Measurements from ENCODE around the gene PCP4L1. TPM values are rescaled to one million over a fixed set of nuclear protein-coding genes. Genes with fewer than 3 reads are reported as not detected.

The PCP4L1 gene
- total RNA-seq: not detected in 2 replicates

GRCh38 chr1:161258439-161259344 lies at the start of gene PCP4L1:
TSS of gene PCP4L1 (plus strand) at chr1:161258745. CDS start at chr1:161258975, 230 bp downstream.

GRCh38 chr1:161215076-161215475 lies 43.5 kb upstream of the PCP4L1 start, which contains the start of gene FCER1G:
TSS of gene FCER1G (plus strand) at chr1:161215295. CDS start at chr1:161215322, 27 bp downstream.

DNA sequence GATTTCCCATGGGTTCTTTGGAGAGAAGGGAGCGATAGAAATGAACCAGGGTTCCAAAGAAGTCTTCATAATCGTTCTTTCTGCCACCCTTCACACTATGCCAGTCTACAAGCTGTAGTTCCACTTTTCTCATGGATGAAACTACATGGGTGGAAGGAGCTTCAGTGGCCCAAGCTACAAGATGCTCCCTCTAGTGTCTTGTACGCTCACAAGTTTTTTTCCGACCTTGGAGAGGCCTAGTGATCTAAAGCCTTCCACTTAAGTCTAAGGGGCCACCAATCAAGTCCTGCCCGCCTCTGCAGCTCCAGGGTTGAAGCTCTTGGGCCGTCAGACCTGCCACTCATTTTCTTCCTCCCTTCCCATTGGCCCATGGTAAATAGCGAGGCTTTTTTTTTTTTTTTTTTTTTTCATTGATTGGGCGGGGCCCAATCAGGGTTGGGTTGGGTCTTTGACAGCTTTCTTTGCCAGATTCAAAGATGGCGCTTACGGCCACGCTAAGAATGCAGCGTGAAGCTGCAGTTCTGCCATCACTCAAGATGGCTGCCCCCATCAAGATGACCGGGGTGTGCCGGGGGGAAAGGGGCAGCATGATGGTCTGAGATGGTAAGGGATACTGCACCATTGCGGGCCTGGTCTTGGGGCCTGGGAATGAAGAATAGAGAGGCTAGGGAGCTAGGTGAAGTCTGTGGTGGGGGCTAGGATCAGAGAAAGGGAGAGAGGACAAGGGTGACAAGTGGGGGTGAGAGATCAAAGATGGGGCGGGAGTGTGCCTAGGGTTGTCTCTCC lies 32.8 kb upstream of the PCP4L1 start, which contains the start of gene TOMM40L:
TOMM40L (plus strand) TSS at position 527 of the 786 bp plus-strand sequence. CDS start 430 bp downstream, outside the sequence.

DNA sequence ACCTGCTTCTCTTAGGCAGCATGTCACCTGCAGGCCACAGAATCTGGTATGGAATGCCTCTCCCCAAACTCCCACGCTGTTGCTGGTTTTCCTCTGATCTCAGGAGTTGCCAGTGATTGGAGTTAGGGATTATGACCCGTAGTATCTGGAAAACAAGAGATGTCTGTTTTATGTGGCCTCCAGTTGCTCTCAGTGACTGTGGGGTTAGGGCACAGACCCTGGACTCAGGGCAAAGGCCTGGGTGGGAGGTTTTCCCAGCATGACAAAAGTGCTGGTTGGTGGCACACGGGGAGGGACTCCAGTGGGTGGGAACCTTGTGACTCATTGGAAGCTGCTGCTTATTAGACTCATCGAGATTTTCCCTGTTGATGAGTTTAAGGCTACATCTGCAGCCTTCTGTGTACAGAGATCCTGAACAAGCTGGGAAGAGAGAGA lies 20.5 kb upstream of the PCP4L1 start, which contains the start of gene NR1I3:
NR1I3 (minus strand) TSS at position 165 of the 435 bp plus-strand sequence. CDS start 1,638 bp downstream, outside the sequence.

GRCh38 chr1:161309868-161310267 lies 51.3 kb downstream of the PCP4L1 start, which contains the start of gene MPZ:
TSS of gene MPZ (minus strand) at chr1:161309968. CDS start at chr1:161309905, 63 bp downstream.

DNA sequence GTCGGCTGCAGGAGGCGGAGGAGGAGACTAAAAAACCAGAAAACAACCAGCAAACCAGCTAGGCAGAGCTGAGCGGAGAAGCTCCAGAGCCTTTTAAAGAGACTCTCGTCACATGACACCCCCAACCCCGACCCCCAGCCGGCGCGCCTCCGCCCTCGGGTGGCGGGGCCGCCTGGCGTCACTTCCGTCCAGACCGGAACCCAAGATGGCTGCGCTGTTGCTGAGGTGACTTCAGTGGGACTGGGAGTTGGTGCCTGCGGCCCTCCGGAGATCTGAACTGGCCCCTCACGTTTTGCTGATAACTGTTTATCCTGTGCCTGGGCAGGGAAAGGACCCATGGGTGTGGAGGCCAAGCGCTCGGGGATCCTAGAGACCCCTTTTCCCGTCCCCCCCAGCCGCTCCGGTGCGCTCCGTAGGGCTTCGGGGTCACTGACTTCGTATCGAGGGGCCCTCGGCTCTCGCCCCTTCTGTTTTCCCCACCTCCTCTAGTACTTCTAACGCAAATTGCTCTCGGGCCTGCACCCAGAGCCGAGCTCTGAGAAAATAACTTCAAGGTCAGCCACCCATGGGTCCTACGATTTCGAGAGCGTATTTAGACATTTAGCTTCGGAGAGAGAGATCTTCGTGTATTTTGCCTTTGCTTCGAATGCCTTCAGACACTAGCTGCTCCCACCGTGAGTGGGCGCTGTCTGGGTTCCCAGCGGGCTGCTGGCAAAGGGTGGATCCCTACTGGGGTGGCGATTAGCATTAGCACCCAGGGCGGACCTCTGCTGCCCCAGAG lies 55.8 kb downstream of the PCP4L1 start, which contains the start of gene SDHC:
SDHC (plus strand) TSS at position 181 of the 781 bp plus-strand sequence; CDS start at position 206, 25 bp downstream.

Other genes with a start within 250 kb of the PCP4L1 start
- 21.2 and 23.2 TPM in 2 replicates for gene F11R, start 237.6 kb upstream of the PCP4L1 start, total RNA-seq
- gene TSTD1, start 219.8 kb upstream of the PCP4L1 start, total RNA-seq: 10.7 and 17.8 TPM in 2 replicates
- gene USF1, start 212.8 kb upstream of the PCP4L1 start, total RNA-seq: 49.4 and 76.0 TPM in 2 replicates
- gene ARHGAP30, start 188.9 kb upstream of the PCP4L1 start, total RNA-seq: 0.05 TPM in 1 of 2 replicates, not detected in the other
- 0.30 and 1.8 TPM in 2 replicates for gene NECTIN4, start 169.2 kb upstream of the PCP4L1 start, total RNA-seq
- 1.2 and 1.5 TPM in 2 replicates for gene KLHDC9, start 160.4 kb upstream of the PCP4L1 start, total RNA-seq
- 45.1 and 49.0 TPM in 2 replicates for gene PFDN2, start 140.7 kb upstream of the PCP4L1 start, total RNA-seq
- 19.1 and 21.1 TPM in 2 replicates for gene NIT1, start 140.6 kb upstream of the PCP4L1 start, total RNA-seq
- gene DEDD, start 126.1 kb upstream of the PCP4L1 start, total RNA-seq: 18.1 and 29.1 TPM in 2 replicates
- gene UFC1, start 104.8 kb upstream of the PCP4L1 start, total RNA-seq: 81.8 and 134 TPM in 2 replicates
- 7.7 and 11.0 TPM in 2 replicates for gene USP21, start 99.2 kb upstream of the PCP4L1 start, total RNA-seq
- 9.2 and 9.7 TPM in 2 replicates for gene PPOX, start 92.3 kb upstream of the PCP4L1 start, total RNA-seq
- gene B4GALT3, start 81.2 kb upstream of the PCP4L1 start, total RNA-seq: 36.8 and 40.1 TPM in 2 replicates
- 14.3 and 20.3 TPM in 2 replicates for gene ADAMTS4, start 59.7 kb upstream of the PCP4L1 start, total RNA-seq
- gene NDUFS2, start 56.4 kb upstream of the PCP4L1 start, total RNA-seq: 145 and 146 TPM in 2 replicates
- gene FCER1G, start 43.5 kb upstream of the PCP4L1 start, total RNA-seq: 0.59 TPM in 1 of 2 replicates, not detected in the other
- gene APOA2, start 35.1 kb upstream of the PCP4L1 start, total RNA-seq: not detected in 2 replicates
- gene TOMM40L, start 32.7 kb upstream of the PCP4L1 start, total RNA-seq: 8.0 and 9.0 TPM in 2 replicates
- not detected in 2 replicates for gene NR1I3, start 20.5 kb upstream of the PCP4L1 start, total RNA-seq
- gene MPZ, start 51.2 kb downstream of the PCP4L1 start, total RNA-seq: 0.88 and 0.89 TPM in 2 replicates
- gene SDHC, start 55.6 kb downstream of the PCP4L1 start, total RNA-seq: 32.7 and 38.2 TPM in 2 replicates
- not detected in 2 replicates for gene CFAP126, start 109.1 kb downstream of the PCP4L1 start, total RNA-seq
- 0.14 TPM in 1 of 2 replicates, not detected in the other for gene FCGR2A, start 246.7 kb downstream of the PCP4L1 start, total RNA-seq

Measured in smooth muscle cell of the umbilical artery (primary cell).